Measurements from ENCODE around the gene HOXD12. TPM values are rescaled to one million over a fixed set of nuclear protein-coding genes. Genes with fewer than 3 reads are reported as not detected.

Gene HOXD12
- polyA plus RNA-seq, 1 of the 3 experiments (the other 2 are of a cell fraction), result not detected

- Histone ChIP-seq H3K27me3 (ENCODE audit: insufficient read depth) (peaks cover 97% of the 10 kb centered on the region), H3K9me3 (no peaks in the 10 kb centered on the region), H3K9me2 (no peaks in the 10 kb centered on the region), H3K9ac (no peak overlapping the region), H3K4me2 (no peak overlapping the region), H3K4me1 (ENCODE audit: control insufficient read depth in 1 of 2, insufficient read depth in 2 of 2, low read depth in 1 of 2, low read length in 1 of 2) (peaks cover 0 to 20% of the 10 kb centered on the region in 2 experiments; a peak in 3 of 4 replicates), H3K36me3 (replicated peaks in 1 of 2; ENCODE audit: control insufficient read depth in 1 of 2, insufficient read depth in 2 of 2, low read length in 1 of 2) (no peaks in the 10 kb centered on the region), H3K79me2 (ENCODE audit: insufficient read depth) (no peaks in the 10 kb centered on the region), H3K27ac (ENCODE audit: low read depth in 2 of 2, low read length in 1 of 2) (no peak overlapping the region), H3K4me3 (ENCODE audit: low read depth in 2 of 2, low read length in 1 of 2) (no peak overlapping the region), H3F3A (replicated peaks; ENCODE audit: insufficient read depth) (peaks cover 3% of the 10 kb centered on the region), H4K20me1 (ENCODE audit: insufficient read depth) (no peaks in the 10 kb centered on the region), H2AFZ (ENCODE audit: low read depth) (no peak overlapping the region)
- DNase-seq, result no peak
- CTCF ChIA-PET, result interaction anchor here (1.0 to 13.5 kb wide), 10 partner anchors 10 to 1399 kb away, joined by 3 to 264 read pairs (median 52); partner anchors contain the start of genes EVX2, HOXD10 and HOXD11
- POLR2A ChIA-PET, result no interaction called here
- TF ChIP-seq TCF12 (IDR thresholded peaks at IDR 0.05) (no peak), EP300 (IDR thresholded peaks at IDR 0.05; ENCODE audit: borderline replicate concordance in 1 of 2, low read depth in 1 of 2, low read length in 1 of 2) (no peak), RFX5 (IDR thresholded peaks at IDR 0.05; ENCODE audit: low read length) (no peak), SIN3A (IDR thresholded peaks at IDR 0.05; ENCODE audit: borderline replicate concordance, low read depth, low read length) (no peak), GABPA (IDR thresholded peaks at IDR 0.05; ENCODE audit: low read depth) (no peak)
- TF ChIP-seq, protein P1, sequence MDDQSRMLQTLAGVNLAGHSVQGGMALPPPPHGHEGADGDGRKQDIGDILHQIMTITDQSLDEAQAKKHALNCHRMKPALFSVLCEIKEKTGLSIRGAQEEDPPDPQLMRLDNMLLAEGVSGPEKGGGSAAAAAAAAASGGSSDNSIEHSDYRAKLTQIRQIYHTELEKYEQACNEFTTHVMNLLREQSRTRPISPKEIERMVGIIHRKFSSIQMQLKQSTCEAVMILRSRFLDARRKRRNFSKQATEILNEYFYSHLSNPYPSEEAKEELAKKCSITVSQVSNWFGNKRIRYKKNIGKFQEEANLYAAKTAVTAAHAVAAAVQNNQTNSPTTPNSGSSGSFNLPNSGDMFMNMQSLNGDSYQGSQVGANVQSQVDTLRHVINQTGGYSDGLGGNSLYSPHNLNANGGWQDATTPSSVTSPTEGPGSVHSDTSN (IDR thresholded peaks at IDR 0.05), result no peak
- TF ChIP-seq, protein P2, sequence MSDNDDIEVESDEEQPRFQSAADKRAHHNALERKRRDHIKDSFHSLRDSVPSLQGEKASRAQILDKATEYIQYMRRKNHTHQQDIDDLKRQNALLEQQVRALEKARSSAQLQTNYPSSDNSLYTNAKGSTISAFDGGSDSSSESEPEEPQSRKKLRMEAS (IDR thresholded peaks at IDR 0.05; ENCODE audit: low read depth), result no peak
- 51% methylated on average over 22 of the region's 30 CpGs for WGBS (ENCODE audit: low lambda C conversion rate)
These were observed 352 bp upstream of the HOXD12 start for GRCh38 chr2:176099159-176099727.

DNA sequence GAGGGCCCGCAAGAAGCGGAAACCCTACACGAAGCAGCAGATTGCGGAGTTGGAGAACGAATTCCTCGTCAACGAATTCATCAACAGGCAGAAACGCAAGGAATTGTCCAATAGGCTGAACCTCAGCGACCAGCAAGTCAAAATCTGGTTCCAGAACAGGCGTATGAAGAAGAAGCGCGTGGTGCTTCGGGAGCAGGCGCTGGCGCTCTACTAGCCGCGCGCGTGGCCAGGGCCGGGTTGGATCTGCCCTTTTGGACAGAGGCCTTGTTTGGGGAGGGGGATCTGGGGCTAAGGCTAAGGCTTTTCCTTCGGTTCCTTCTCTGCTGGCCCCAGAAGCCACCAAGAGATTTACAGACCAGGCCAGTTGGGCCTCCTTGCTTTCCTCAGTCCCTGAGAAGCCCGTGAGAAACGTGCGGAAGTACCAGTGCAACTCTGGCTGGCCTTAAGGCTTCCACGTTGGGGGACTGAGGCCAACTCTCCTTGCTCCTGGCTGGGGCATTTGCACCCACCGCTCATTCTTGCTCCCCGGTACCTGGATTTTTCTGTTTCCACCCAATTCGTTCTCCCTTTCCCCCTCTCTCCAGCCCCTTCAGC is 1.0 kb downstream of the HOXD12 start:
- H3K4me2 ChIP-seq, result no peak overlapping the region
- H2AFZ ChIP-seq (ENCODE audit: low read depth), result no peak overlapping the region
- H3K27me3 ChIP-seq (ENCODE audit: insufficient read depth), result peaks cover 97% of the 10 kb centered on the region
- ChIA-PET CTCF (interaction anchor here (1.1 to 17.7 kb wide), 3 partner anchors 7 to 849 kb away, joined by 3 to 264 read pairs (median 9); partner anchors contain the start of genes HOXD12 and HOXD13), POLR2A (no interaction called here)
- no peak for DNase-seq
- no peaks in the 10 kb centered on the region for H4K20me1 ChIP-seq (ENCODE audit: insufficient read depth)
- H3K4me1 ChIP-seq (ENCODE audit: control insufficient read depth in 1 of 2, insufficient read depth in 2 of 2, low read depth in 1 of 2, low read length in 1 of 2), result peaks cover 0 to 28% of the 10 kb centered on the region in 2 experiments; a peak in 3 of 4 replicates
- WGBS (ENCODE audit: low lambda C conversion rate), result 60% methylated on average over 27 of the region's 28 CpGs
- H3K9ac ChIP-seq, result no peak overlapping the region
- H3F3A ChIP-seq (replicated peaks; ENCODE audit: insufficient read depth), result peaks cover 8% of the 10 kb centered on the region
- no peaks in the 10 kb centered on the region for H3K36me3 ChIP-seq (replicated peaks in 1 of 2; ENCODE audit: control insufficient read depth in 1 of 2, insufficient read depth in 2 of 2, low read length in 1 of 2)
- H3K4me3 ChIP-seq (ENCODE audit: low read depth in 2 of 2, low read length in 1 of 2), result no peak overlapping the region
- H3K9me2 ChIP-seq, result no peaks in the 10 kb centered on the region
- no peaks in the 10 kb centered on the region for H3K9me3 ChIP-seq
- no peaks in the 10 kb centered on the region for H3K79me2 ChIP-seq (ENCODE audit: insufficient read depth)
- H3K27ac ChIP-seq (ENCODE audit: low read depth in 2 of 2, low read length in 1 of 2), result no peak overlapping the region
- TF ChIP-seq RCOR1 (IDR thresholded peaks at IDR 0.05; ENCODE audit: low read length), result no peak
- TF ChIP-seq, protein P2 (IDR thresholded peaks at IDR 0.05; ENCODE audit: low read depth), result no peak
- TF ChIP-seq, protein P3, sequence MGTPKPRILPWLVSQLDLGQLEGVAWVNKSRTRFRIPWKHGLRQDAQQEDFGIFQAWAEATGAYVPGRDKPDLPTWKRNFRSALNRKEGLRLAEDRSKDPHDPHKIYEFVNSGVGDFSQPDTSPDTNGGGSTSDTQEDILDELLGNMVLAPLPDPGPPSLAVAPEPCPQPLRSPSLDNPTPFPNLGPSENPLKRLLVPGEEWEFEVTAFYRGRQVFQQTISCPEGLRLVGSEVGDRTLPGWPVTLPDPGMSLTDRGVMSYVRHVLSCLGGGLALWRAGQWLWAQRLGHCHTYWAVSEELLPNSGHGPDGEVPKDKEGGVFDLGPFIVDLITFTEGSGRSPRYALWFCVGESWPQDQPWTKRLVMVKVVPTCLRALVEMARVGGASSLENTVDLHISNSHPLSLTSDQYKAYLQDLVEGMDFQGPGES (IDR thresholded peaks at IDR 0.05; ENCODE audit: low read depth, low read length), result no peak
- TF ChIP-seq FOXM1 (IDR thresholded peaks at IDR 0.05; ENCODE audit: low read depth), result no peak
- TF ChIP-seq TAF1 (IDR thresholded peaks at IDR 0.05; ENCODE audit: borderline replicate concordance, low read depth, low read length), result no peak
- TF ChIP-seq EZH2phosphoT487 (IDR thresholded peaks at IDR 0.05; ENCODE audit: borderline replicate concordance, low read depth), result no peak
- no peak for TF ChIP-seq ELF1 (IDR thresholded peaks at IDR 0.05)
- no peak for TF ChIP-seq GABPA (IDR thresholded peaks at IDR 0.05; ENCODE audit: low read depth)
- no peak for TF ChIP-seq RXRA (IDR thresholded peaks at IDR 0.05; ENCODE audit: borderline replicate concordance, low read depth)
- TF ChIP-seq, protein P1 (IDR thresholded peaks at IDR 0.05), result no peak
- TF ChIP-seq NRF1 (IDR thresholded peaks at IDR 0.05; ENCODE audit: low read depth, low read length), result no peak
- TF ChIP-seq FOSL2 (IDR thresholded peaks at IDR 0.05; ENCODE audit: borderline replicate concordance, low read depth), result no peak
- no peak for TF ChIP-seq TCF12 (IDR thresholded peaks at IDR 0.05)
- no peak for TF ChIP-seq SMC3 (IDR thresholded peaks at IDR 0.05; ENCODE audit: low read depth, low read length)
- TF ChIP-seq GATA2 (CRISPR knock-in tag; IDR thresholded peaks at IDR 0.05), result no peak

All from SK-N-SH (cell line).